GM23248 (cell line): ENCODE data around the gene INPP5A. TPM values are rescaled to one million over a fixed set of nuclear protein-coding genes. Genes with fewer than 3 reads are reported as not detected.

Experiments
- DNase-seq: peaks from one replicate; pipeline ENCODE4 v3.0.0-alpha.2; 2015
- H2AFZ ChIP-seq: fragments of 200-600 bp; sonication (generic); 2 replicates; pipeline ENCODE4 v1.6.1; 2016; ENCODE audit warnings: antibody characterized with exemption
- H3F3A ChIP-seq: fragments of 200-600 bp; sonication (generic); 2 replicates; pipeline ENCODE4 v1.6.1; 2016; ENCODE audit warnings: mild to moderate bottlenecking, antibody characterized with exemption, mixed run types; ENCODE audit not compliant: insufficient read depth
- H3K27ac ChIP-seq: fragments of 200-600 bp; sonication (generic); 2 replicates; pipeline ENCODE4 v1.5.1; 2016; ENCODE audit warnings: mild to moderate bottlenecking
- H3K27me3 ChIP-seq: fragments of 200-600 bp; sonication (generic); replicated peaks from 2 replicates; pipeline ENCODE4 v1.6.1; 2016; ENCODE audit warnings: mild to moderate bottlenecking; ENCODE audit not compliant: insufficient read depth
- H3K36me3 ChIP-seq: fragments of 200-600 bp; sonication (generic); 2 replicates; pipeline ENCODE4 v1.6.1; 2016; ENCODE audit warnings: low read depth, mild to moderate bottlenecking
- H3K4me1 ChIP-seq: fragments of 200-600 bp; sonication (generic); 2 replicates; pipeline ENCODE4 v1.6.1; 2016; ENCODE audit warnings: mild to moderate bottlenecking; ENCODE audit not compliant: insufficient read depth
- H3K4me2 ChIP-seq: fragments of 200-600 bp; sonication (generic); one replicate; pipeline ENCODE4 v1.6.1; 2016; ENCODE audit warnings: mild to moderate bottlenecking; ENCODE audit not compliant: unreplicated experiment
- H3K4me3 ChIP-seq: fragments of 200-600 bp; sonication (generic); 2 replicates; pipeline ENCODE4 v1.5.1; 2016; ENCODE audit warnings: mild to moderate bottlenecking
- H3K79me2 ChIP-seq: fragments of 200-600 bp; sonication (generic); 2 replicates; pipeline ENCODE4 v1.6.1; 2016; ENCODE audit warnings: mild to moderate bottlenecking; ENCODE audit not compliant: insufficient read depth
- H3K9ac ChIP-seq: fragments of 200-600 bp; sonication (generic); 2 replicates; pipeline ENCODE4 v1.6.1; 2016; ENCODE audit warnings: mild to moderate bottlenecking
- H3K9me2 ChIP-seq: fragments of 200-600 bp; sonication (generic); 2 replicates; pipeline ENCODE4 v1.6.1; 2016; ENCODE audit warnings: mixed run types, mild to moderate bottlenecking, moderate library complexity; ENCODE audit not compliant: insufficient read depth
- H3K9me3 ChIP-seq: fragments of 200-600 bp; sonication (generic); one replicate; pipeline ENCODE4 v1.6.1; 2017; ENCODE audit warnings: low read depth
- H4K20me1 ChIP-seq: fragments of 200-600 bp; sonication (generic); 2 replicates; pipeline ENCODE4 v1.6.0; 2016; ENCODE audit not compliant: insufficient read depth
- EZH2 ChIP-seq: fragments of 200-600 bp; sonication (generic); IDR thresholded peaks from 2 replicates; pipeline ENCODE4 v1.6.1; 2018; ENCODE audit warnings: antibody characterized with exemption, mild to moderate bottlenecking; ENCODE audit not compliant: insufficient read depth, poor library complexity, severe bottlenecking
- EZH2phosphoT487 ChIP-seq: fragments of 200-600 bp; sonication (generic); IDR thresholded peaks from 2 replicates; pipeline ENCODE4 v1.6.1; 2018; ENCODE audit warnings: antibody characterized with exemption, moderate library complexity, mild to moderate bottlenecking, low read depth; ENCODE audit not compliant: insufficient read depth
- WGBS, 2 experiments: methylation state at CpG; one replicate each; pipeline ENCODE4 v1.1.6; 2015 to 2017; ENCODE audit warnings: low lambda C conversion rate in 2 of 2, low coverage in 1 of 2; ENCODE audit errors: missing lambda C conversion rate in 2 of 2; 5-methylcytosine and 5-hydroxymethylcytosine counted together
- in situ Hi-C: fragments of 300-500 bp; cut with MboI; formaldehyde crosslinking; loops from 2 replicates; pipeline ENCODE4 v1.15.0; 2020
- polyA plus RNA-seq: library from polyadenylated mRNA; unstranded; fragments of >200 nt; fragmentation: Nextera tagmentation; extraction: Ambion mirVana; gene quantifications from 2 replicates; pipeline ENCODE4 v1.2.1, GENCODE V29; 2016
- total RNA-seq: library from RNA; depleted of rRNA; stranded (reverse); fragments of >200 nt; shearing (Covaris generic); gene quantifications from 2 replicates; pipeline ENCODE4 v1.2.3, GENCODE V29; 2014

Gene INPP5A
- total and polyA plus RNA-seq, 2 experiments from 2014 or later: 2.3 to 35.2 TPM

- no peak for DNase-seq
- no peak for TF ChIP-seq EZH2phosphoT487
- Histone ChIP-seq H3K9me2 (no peaks in the 10 kb centered on the region), H3K36me3 (no peaks in the 10 kb centered on the region), H3F3A (no peaks in the 10 kb centered on the region), H3K4me1 (no peaks in the 10 kb centered on the region), H3K9ac (no peak overlapping the region), H3K4me2 (no peak overlapping the region), H2AFZ (no peak overlapping the region), H3K79me2 (peaks cover 60% of the 10 kb centered on the region), H3K4me3 (no peak overlapping the region), H3K9me3 (no peaks in the 10 kb centered on the region), H4K20me1 (no peaks in the 10 kb centered on the region), H3K27me3 (no peaks in the 10 kb centered on the region), H3K27ac (no peak overlapping the region)
- in situ Hi-C loops: no loop called here
- WGBS, 2 experiments: 94 to 95% methylated on average over 29 of the region's 29 CpGs
Observed at GRCh38 chr10:132640326-132641125, 102.9 kb downstream of the INPP5A start.

GRCh38 chr10:132641401-132641800 lies 103.8 kb downstream of the INPP5A start:
- H3K4me2 ChIP-seq: no peak overlapping the region
- 89 to 90% methylated on average over 8 of the region's 8 CpGs for whole genome bisulfite sequencing, 2 experiments
- no peaks in the 10 kb centered on the region for H3K27me3 ChIP-seq
- H3K36me3 ChIP-seq: no peaks in the 10 kb centered on the region
- DNase-seq: no peak
- H4K20me1 ChIP-seq: no peaks in the 10 kb centered on the region
- H3K4me3 ChIP-seq: no peak overlapping the region
- no peak overlapping the region for H3K9ac ChIP-seq
- H3K9me3 ChIP-seq: no peaks in the 10 kb centered on the region
- no peak overlapping the region for H3K27ac ChIP-seq
- H3K4me1 ChIP-seq: no peaks in the 10 kb centered on the region
- TF ChIP-seq EZH2phosphoT487: no peak
- TF ChIP-seq EZH2: no peak
- H3K9me2 ChIP-seq: no peaks in the 10 kb centered on the region
- H2AFZ ChIP-seq: no peak overlapping the region
- no peaks in the 10 kb centered on the region for H3F3A ChIP-seq
- in situ Hi-C loops: no loop called here
- H3K79me2 ChIP-seq: peaks cover 52% of the 10 kb centered on the region

GRCh38 chr10:132641966-132642731 lies 104.6 kb downstream of the INPP5A start:
- in situ Hi-C loops: no loop called here
- peaks cover 45% of the 10 kb centered on the region for H3K79me2 ChIP-seq

GRCh38 chr10:132642732-132643008 lies 105.1 kb downstream of the INPP5A start:
- peaks cover 40% of the 10 kb centered on the region for H3K79me2 ChIP-seq
- in situ Hi-C loops: no loop called here

More at GRCh38 chr10:132641966-132642731, 104.6 kb downstream of the INPP5A start:
- no peaks in the 10 kb centered on the region for H3F3A ChIP-seq
- no peak for DNase-seq
- H3K4me2 ChIP-seq: no peak overlapping the region
- no peak overlapping the region for H3K27ac ChIP-seq
- TF ChIP-seq EZH2phosphoT487 (no peak), EZH2 (no peak)
- H3K9me2 ChIP-seq: no peaks in the 10 kb centered on the region
- no peaks in the 10 kb centered on the region for H3K27me3 ChIP-seq
- H3K9me3 ChIP-seq: no peaks in the 10 kb centered on the region
- no peak overlapping the region for H2AFZ ChIP-seq
- H3K36me3 ChIP-seq: no peaks in the 10 kb centered on the region
- H4K20me1 ChIP-seq: no peaks in the 10 kb centered on the region
- H3K4me3 ChIP-seq: no peak overlapping the region
- no peak overlapping the region for H3K9ac ChIP-seq
- WGBS, 2 experiments: 89% methylated on average over 31 to 32 of the region's 33 CpGs
- no peaks in the 10 kb centered on the region for H3K4me1 ChIP-seq

More at GRCh38 chr10:132642732-132643008, 105.1 kb downstream of the INPP5A start:
- TF ChIP-seq EZH2phosphoT487: no peak
- TF ChIP-seq EZH2: no peak
- no peak for DNase-seq
- Histone ChIP-seq H3K9ac (no peak overlapping the region), H3K4me3 (no peak overlapping the region), H4K20me1 (no peaks in the 10 kb centered on the region), H3K4me2 (no peak overlapping the region), H3K9me3 (no peaks in the 10 kb centered on the region), H3K27me3 (no peaks in the 10 kb centered on the region), H3F3A (no peaks in the 10 kb centered on the region), H3K36me3 (no peaks in the 10 kb centered on the region), H3K9me2 (no peaks in the 10 kb centered on the region), H3K27ac (no peak overlapping the region), H3K4me1 (no peaks in the 10 kb centered on the region), H2AFZ (no peak overlapping the region)
- 94% methylated on average over 11 of the region's 11 CpGs for WGBS, 2 experiments
